Vagina (tissue), 2 donors: ENCODE measurements around the gene MRPL45. TPM values are rescaled to one million over a fixed set of nuclear protein-coding genes. Genes with fewer than 3 reads are reported as not detected.

ENCODE experiments used
- DNase-seq, 2 donors: peaks; one replicate each; pipeline ENCODE4 v3.0.0-alpha.2; 2017; ENCODE audit errors: extremely low spot score in 2 of 2
- H3K27ac ChIP-seq: fragments of 200-600 bp; sonication (generic); one replicate; pipeline ENCODE4 v1.5.1; 2019
- H3K27me3 ChIP-seq: fragments of 200-600 bp; sonication (generic); one replicate; pipeline ENCODE4 v1.5.1; 2019
- H3K36me3 ChIP-seq, 2 donors: fragments of 200-600 bp; sonication (generic); one replicate each; pipeline ENCODE4 v1.5.1; 2017 to 2019
- H3K4me1 ChIP-seq: fragments of 200-600 bp; sonication (generic); one replicate; pipeline ENCODE4 v1.5.1; 2019
- H3K4me3 ChIP-seq, 2 donors: fragments of 200-600 bp; sonication (generic); 1 replicate in 1 of 2; 2 replicates in 1 of 2; pipeline ENCODE4 v1.5.1; 2016 to 2019
- H3K9me3 ChIP-seq: fragments of 200-600 bp; sonication (generic); one replicate; pipeline ENCODE4 v1.5.1; 2019
- POLR2A ChIP-seq, 2 donors: fragments of 450-650 bp; IDR thresholded peaks; one replicate each; pipeline ENCODE4 v1.6.1; 2017; ENCODE audit warnings: antibody characterized with exemption in 2 of 2, mild to moderate bottlenecking in 2 of 2, moderate library complexity in 2 of 2
- POLR2AphosphoS5 ChIP-seq, 2 donors: sonication (generic); formaldehyde crosslinking; IDR thresholded peaks; one replicate each; pipeline ENCODE4 v1.9.0; 2017; ENCODE audit warnings: antibody characterized with exemption in 2 of 2, mild to moderate bottlenecking in 2 of 2, low read depth in 1 of 2; ENCODE audit not compliant: insufficient read depth in 1 of 2
- intact Hi-C: fragments of 100-400 bp; cut with DNase I; formaldehyde crosslinking; loops from one replicate; pipeline ENCODE4 v1.15.1; 2023
- total RNA-seq: library from RNA; depleted of rRNA; stranded (reverse); fragments of >200 nt; gene quantifications from one replicate; pipeline ENCODE4 v1.2.3, GENCODE V29; 2016
- TF ChIP-seq, protein P1 (sequence below), 3 experiments: fragments of 450-650 bp in 2 of 3; fragments of 200-600 bp in 1 of 3; sonication (generic) in 1 of 3; IDR thresholded peaks; one replicate each; pipeline ENCODE4 v1.5.1; 2017 to 2019; ENCODE audit warnings: antibody characterized with exemption in 3 of 3, mild to moderate bottlenecking in 2 of 3, moderate library complexity in 2 of 3

Gene MRPL45
- total RNA-seq, 1 donor from 2014 or later, result 22.1 TPM

DNA sequence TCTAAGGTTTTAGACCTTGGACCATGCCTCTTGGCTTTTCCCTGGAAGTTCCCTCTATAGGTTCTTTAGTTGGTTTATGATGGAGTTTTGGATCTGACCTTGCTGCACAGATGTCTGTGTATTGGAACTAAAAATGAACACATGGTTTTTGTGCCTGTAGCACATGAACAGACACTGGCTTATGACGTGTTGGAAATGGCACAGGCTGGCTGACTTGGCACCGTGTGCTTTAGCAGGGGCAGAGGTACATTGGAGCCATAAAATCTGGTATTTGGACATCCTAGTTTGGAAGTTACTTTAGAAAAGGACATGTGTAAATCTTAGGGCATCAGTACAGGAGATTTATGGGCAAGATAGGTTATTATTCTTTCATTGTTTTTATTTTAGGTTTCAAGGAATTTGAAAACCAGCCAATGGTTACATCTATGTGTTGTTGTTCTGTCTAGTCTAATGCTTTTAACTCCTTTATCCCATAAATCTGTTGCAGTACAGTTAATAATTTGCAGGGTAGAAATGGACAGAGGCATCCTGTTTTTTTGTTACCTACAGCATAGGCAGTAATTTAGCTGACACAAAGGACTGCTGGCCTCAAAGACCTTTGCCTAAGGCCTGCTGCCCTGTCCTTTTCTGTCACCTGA lies 60.6 kb downstream of the MRPL45 start:
- no peaks in the 10 kb centered on the region for H3K9me3 ChIP-seq
- H3K27ac ChIP-seq, result peak overlapping the region; percentile 51
- H3K4me1 ChIP-seq, result peaks cover 76% of the 10 kb centered on the region
- no peak overlapping the region for H3K4me3 ChIP-seq
- intact Hi-C loops, result no loop called here
- no peaks in the 10 kb centered on the region for H3K36me3 ChIP-seq
- peak in 1 of 2 donors; percentile 23 for TF ChIP-seq POLR2AphosphoS5 (IDR thresholded peaks at IDR 0.05; ENCODE audit: insufficient read depth in 1 of 2, low read depth in 1 of 2)
- no peak for TF ChIP-seq POLR2A (IDR thresholded peaks at IDR 0.05)
- TF ChIP-seq, protein P1, sequence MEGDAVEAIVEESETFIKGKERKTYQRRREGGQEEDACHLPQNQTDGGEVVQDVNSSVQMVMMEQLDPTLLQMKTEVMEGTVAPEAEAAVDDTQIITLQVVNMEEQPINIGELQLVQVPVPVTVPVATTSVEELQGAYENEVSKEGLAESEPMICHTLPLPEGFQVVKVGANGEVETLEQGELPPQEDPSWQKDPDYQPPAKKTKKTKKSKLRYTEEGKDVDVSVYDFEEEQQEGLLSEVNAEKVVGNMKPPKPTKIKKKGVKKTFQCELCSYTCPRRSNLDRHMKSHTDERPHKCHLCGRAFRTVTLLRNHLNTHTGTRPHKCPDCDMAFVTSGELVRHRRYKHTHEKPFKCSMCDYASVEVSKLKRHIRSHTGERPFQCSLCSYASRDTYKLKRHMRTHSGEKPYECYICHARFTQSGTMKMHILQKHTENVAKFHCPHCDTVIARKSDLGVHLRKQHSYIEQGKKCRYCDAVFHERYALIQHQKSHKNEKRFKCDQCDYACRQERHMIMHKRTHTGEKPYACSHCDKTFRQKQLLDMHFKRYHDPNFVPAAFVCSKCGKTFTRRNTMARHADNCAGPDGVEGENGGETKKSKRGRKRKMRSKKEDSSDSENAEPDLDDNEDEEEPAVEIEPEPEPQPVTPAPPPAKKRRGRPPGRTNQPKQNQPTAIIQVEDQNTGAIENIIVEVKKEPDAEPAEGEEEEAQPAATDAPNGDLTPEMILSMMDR (IDR thresholded peaks at IDR 0.05), result no peak
- no peaks in the 10 kb centered on the region for H3K27me3 ChIP-seq
- no peak for DNase-seq

DNA sequence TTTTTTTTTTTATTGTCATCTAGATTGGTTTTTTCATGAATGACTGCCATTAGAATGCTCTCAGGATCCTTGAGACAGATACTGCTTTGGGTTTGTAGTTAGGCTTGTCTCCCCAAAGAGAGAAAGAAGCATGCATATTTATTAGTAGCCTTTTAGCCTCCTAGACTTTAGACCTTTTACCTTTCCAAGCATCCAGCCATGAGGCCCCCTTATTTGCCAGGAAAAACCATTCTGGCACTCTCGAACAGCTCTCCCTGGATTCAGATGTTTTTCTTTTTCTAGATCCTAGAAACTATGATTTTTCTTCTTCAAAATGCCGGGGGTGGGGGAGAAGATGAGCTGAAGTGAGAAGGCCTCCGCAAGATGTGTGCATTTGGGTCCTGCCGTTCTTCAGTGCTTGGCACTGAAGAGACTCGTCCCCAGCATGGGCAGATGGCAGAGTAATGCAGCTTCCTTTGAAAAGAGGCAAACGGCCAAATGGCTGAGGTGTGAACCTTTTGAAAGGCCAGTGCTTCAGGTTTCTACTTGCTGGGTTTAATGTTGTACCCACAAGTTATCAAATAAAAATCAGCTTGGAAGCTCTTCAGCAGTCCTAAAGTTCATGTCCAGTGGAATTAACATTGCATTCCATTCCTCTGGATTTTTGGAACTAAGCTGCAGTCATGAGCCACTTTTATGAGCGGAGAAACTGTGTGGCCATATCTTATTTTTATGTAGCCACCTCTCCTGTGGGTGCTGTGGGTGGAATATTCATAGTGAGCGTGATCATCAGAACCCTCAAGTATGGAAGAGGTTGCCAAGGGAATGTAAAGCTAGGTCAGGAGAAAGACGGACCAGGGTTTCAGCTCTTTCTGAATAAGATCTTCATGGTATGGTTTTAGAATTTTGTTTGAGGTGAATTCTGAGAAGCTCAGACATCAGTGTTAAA lies 61.9 kb downstream of the MRPL45 start:
- intact Hi-C loops, result no loop called here
- H3K27me3 ChIP-seq, result no peaks in the 10 kb centered on the region
- H3K4me1 ChIP-seq, result peaks cover 64% of the 10 kb centered on the region
- H3K36me3 ChIP-seq, result peaks cover 0 to 3% of the 10 kb centered on the region in 2 donors
- no peak for DNase-seq
- no peak overlapping the region for H3K4me3 ChIP-seq
- H3K9me3 ChIP-seq, result no peaks in the 10 kb centered on the region
- TF ChIP-seq, protein P1 (IDR thresholded peaks at IDR 0.05), result no peak
- TF ChIP-seq POLR2AphosphoS5 (IDR thresholded peaks at IDR 0.05; ENCODE audit: insufficient read depth in 1 of 2, low read depth in 1 of 2) (no peak), POLR2A (IDR thresholded peaks at IDR 0.05) (no peak)
- H3K27ac ChIP-seq, result peak overlapping the region; percentile 51

DNA sequence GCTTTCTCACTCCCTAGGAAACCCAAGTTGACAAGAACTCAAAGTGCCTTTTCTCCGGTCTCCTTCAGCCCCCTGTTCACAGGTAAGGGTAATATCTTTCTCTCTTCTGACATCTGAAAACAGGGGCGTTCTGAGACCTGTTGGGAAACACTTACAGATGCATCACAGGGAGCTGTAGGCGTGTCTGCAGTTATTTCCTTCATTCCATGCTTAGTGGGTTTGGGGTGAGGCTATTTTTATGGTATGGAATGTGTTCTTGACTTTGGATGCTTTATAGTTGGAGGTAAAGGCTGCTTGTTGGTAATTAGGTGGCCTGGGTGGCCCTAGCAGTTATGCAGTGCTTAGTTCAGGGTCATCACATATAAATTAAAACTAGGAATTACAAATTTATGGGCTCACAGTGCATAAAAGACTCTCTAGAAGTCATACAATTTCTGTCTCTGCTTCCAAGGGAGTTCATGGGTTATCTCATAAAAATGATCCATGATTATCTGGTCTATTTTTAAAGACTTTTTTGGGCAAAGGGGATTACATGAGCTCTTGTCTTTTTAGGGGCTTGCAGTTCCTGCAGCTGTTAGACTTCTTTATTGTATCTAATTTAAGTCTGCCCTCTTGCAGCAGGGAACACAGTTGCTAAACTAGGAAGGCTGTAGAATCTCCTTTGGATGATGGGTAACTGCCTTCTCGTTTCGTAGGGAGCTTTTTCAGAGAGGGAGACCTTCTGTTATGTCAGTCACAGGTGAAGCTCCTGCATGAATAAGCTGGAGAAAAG lies 64.9 kb downstream of the MRPL45 start:
- Histone ChIP-seq H3K27me3 (no peaks in the 10 kb centered on the region), H3K4me3 (no peak overlapping the region), H3K9me3 (no peaks in the 10 kb centered on the region), H3K36me3 (peaks cover 0 to 12% of the 10 kb centered on the region in 2 donors), H3K4me1 (peaks cover 33% of the 10 kb centered on the region), H3K27ac (no peak overlapping the region)
- DNase-seq, result no peak
- TF ChIP-seq POLR2A (IDR thresholded peaks at IDR 0.05) (no peak), POLR2AphosphoS5 (IDR thresholded peaks at IDR 0.05; ENCODE audit: insufficient read depth in 1 of 2, low read depth in 1 of 2) (no peak)
- TF ChIP-seq, protein P1 (IDR thresholded peaks at IDR 0.05), result no peak
- intact Hi-C loops, result no loop called here

DNA sequence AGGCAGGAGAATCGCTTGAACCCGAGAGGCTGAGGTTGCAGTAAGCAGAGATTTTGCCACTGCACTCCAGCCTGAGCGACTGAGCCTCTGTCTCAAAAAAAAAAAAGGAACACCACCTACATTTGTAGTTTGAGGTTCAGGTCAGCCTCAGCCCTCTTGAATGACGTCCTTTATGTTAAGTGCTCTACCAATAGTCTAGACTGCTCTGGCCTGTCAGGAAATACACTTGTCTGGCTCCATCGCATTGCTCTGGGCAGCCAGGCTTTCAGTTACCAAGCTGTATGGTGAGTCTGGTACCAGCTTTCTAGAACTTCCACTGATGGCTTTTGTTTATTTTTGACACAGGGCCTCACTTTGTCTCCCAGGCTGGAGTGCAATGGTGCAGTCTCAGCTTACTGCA lies 66.0 kb downstream of the MRPL45 start:
- intact Hi-C loops, result no loop called here
- H3K4me3 ChIP-seq, result no peak overlapping the region
- peaks cover 22% of the 10 kb centered on the region for H3K4me1 ChIP-seq
- no peaks in the 10 kb centered on the region for H3K27me3 ChIP-seq
- H3K36me3 ChIP-seq, result peaks cover 0 to 24% of the 10 kb centered on the region in 2 donors
- DNase-seq, result no peak
- TF ChIP-seq, protein P1 (IDR thresholded peaks at IDR 0.05), result no peak
- TF ChIP-seq POLR2AphosphoS5 (IDR thresholded peaks at IDR 0.05; ENCODE audit: insufficient read depth in 1 of 2, low read depth in 1 of 2) (no peak), POLR2A (IDR thresholded peaks at IDR 0.05) (no peak)
- no peak overlapping the region for H3K27ac ChIP-seq
- no peaks in the 10 kb centered on the region for H3K9me3 ChIP-seq
